GM21360 (cell line): ENCODE measurements around the gene MAP1LC3B.
A peak's percentile ranks its signal among the peaks of the same experiment; 100 is the strongest.
"Not testable (repeated sequence)": the region's sequence is repeated elsewhere in the genome, so short reads cannot be mapped to it uniquely, and the experiment has no call there.

Experiments
- ATAC-seq: cut with Tn5 transposase; IDR thresholded peaks from one replicate; pipeline ENCODE4 v1.9.1; 2021; ENCODE audit warnings: mild to moderate bottlenecking, moderate library complexity; ENCODE audit not compliant: unreplicated experiment

The MAP1LC3B gene

GRCh38 chr16:87380403-87380802 lies 11.7 kb upstream of the MAP1LC3B start:
- no peak for ATAC-seq

- ATAC-seq = no peak
Measured at GRCh38 chr16:87380881-87381280, 11.3 kb upstream of the MAP1LC3B start.

GRCh38 chr16:87382023-87382785 lies 9.9 kb upstream of the MAP1LC3B start:
- no peak for ATAC-seq

- peak; percentile 41 for ATAC-seq
Measured at GRCh38 chr16:87383505-87384161, 8.5 kb upstream of the MAP1LC3B start, which contains the start of gene FBXO31. TSS of gene FBXO31 (minus strand) at chr16:87383776. CDS start at chr16:87383744, 32 bp downstream.

GRCh38 chr16:87384162-87384874 lies 7.8 kb upstream of the MAP1LC3B start:
- ATAC-seq = peak; percentile 8

GRCh38 chr16:87384875-87385167 lies 7.3 kb upstream of the MAP1LC3B start:
- ATAC-seq = not testable (repeated sequence)

GRCh38 chr16:87387942-87388817 lies 4.0 kb upstream of the MAP1LC3B start:
- ATAC-seq = peak; percentile 39

GRCh38 chr16:87388818-87389134 lies 3.4 kb upstream of the MAP1LC3B start:
- no peak for ATAC-seq

GRCh38 chr16:87389245-87389644 lies 2.9 kb upstream of the MAP1LC3B start:
- no peak for ATAC-seq

- not testable (repeated sequence) for ATAC-seq
Measured at GRCh38 chr16:87389914-87390313, 2.2 kb upstream of the MAP1LC3B start.

- ATAC-seq = no peak
Measured at GRCh38 chr16:87390641-87391323, 1.4 kb upstream of the MAP1LC3B start.

GRCh38 chr16:87391324-87391949 lies 699 bp upstream of the MAP1LC3B start:
- no peak for ATAC-seq

- ATAC-seq = peak; percentile 8
Measured at GRCh38 chr16:87392821-87393679, 914 bp downstream of the MAP1LC3B start.

GRCh38 chr16:87393680-87394055 lies 1.5 kb downstream of the MAP1LC3B start:
- ATAC-seq = no peak

GRCh38 chr16:87395181-87395842 lies 3.2 kb downstream of the MAP1LC3B start:
- no peak for ATAC-seq

- ATAC-seq = no peak
Measured at GRCh38 chr16:87404764-87405625, 12.9 kb downstream of the MAP1LC3B start.

GRCh38 chr16:87406495-87407088 lies 14.5 kb downstream of the MAP1LC3B start:
- no peak for ATAC-seq
